HEK293 (cell line): ENCODE results near the gene TLR5.

ENCODE experiments used
- CTCF ChIA-PET: fragments of 350-600 bp; formaldehyde crosslinking; extraction: SDS; loops from one replicate; lab custom pipeline; 2021; ENCODE audit warnings: antibody characterized with exemption; lab: Yijun Ruan, JAX
- POLR2A ChIA-PET: fragments of 300-600 bp; formaldehyde crosslinking; extraction: SDS; loops from one replicate; lab custom pipeline; 2020; ENCODE audit warnings: antibody characterized with exemption, inconsistent platforms; lab: Yijun Ruan, JAX
- H3K27ac ChIP-seq: fragments of 200-500 bp; sonication (Bioruptor generic); 2 replicates; pipeline ENCODE4 v1.5.1; 2014; ENCODE audit warnings: low read depth, low read length, control low read depth, inconsistent platforms; ENCODE audit errors: extremely low read depth
- H3K36me3 ChIP-seq, 2 experiments: fragments of 200-500 bp in 1 of 2; sonication (Bioruptor generic) in 1 of 2; 1 replicate in 1 of 2; 2 replicates in 1 of 2; pipeline ENCODE4 v1.5.1; 2014 to 2017; ENCODE audit warnings: inconsistent platforms in 2 of 2, low read length in 2 of 2; ENCODE audit not compliant: control insufficient read depth in 2 of 2, insufficient read depth in 1 of 2
- H3K4me1 ChIP-seq: fragments of 200-500 bp; sonication (Bioruptor generic); 2 replicates; pipeline ENCODE4 v1.5.1; 2014; ENCODE audit warnings: mild to moderate bottlenecking, low read length, inconsistent platforms; ENCODE audit not compliant: control insufficient read depth, insufficient read depth
- H3K4me3 ChIP-seq: 2 replicates; pipeline ENCODE4 v1.5.1; 2011; ENCODE audit warnings: low read depth, mild to moderate bottlenecking, control low read depth, low read length, moderate library complexity
- H3K9me3 ChIP-seq: fragments of 200-500 bp; sonication (Bioruptor generic); 2 replicates; pipeline ENCODE4 v1.5.1; 2014; ENCODE audit warnings: low read depth, low read length, inconsistent platforms; ENCODE audit not compliant: control insufficient read depth, insufficient read depth
- ATF2 ChIP-seq: fragments of 450-650 bp; formaldehyde crosslinking; IDR thresholded peaks from 2 replicates; pipeline ENCODE4 v1.5.1; 2016; ENCODE audit warnings: missing biosample characterization, missing genetic modification characterization, low read depth
- BCL6B ChIP-seq: fragments of 450-650 bp; formaldehyde crosslinking; IDR thresholded peaks from 2 replicates; pipeline ENCODE4 v1.5.1; 2017; ENCODE audit warnings: missing biosample characterization, missing genetic modification characterization
- PRDM1 ChIP-seq: fragments of 450-650 bp; formaldehyde crosslinking; IDR thresholded peaks from 2 replicates; pipeline ENCODE4; 2016; ENCODE audit warnings: missing biosample characterization, missing genetic modification characterization
- PRDM6 ChIP-seq: fragments of 450-650 bp; formaldehyde crosslinking; IDR thresholded peaks from 2 replicates; pipeline ENCODE4 v1.5.1; 2017; ENCODE audit warnings: missing biosample characterization, missing genetic modification characterization
- SP2 ChIP-seq: fragments of 450-650 bp; formaldehyde crosslinking; IDR thresholded peaks from 2 replicates; pipeline ENCODE4 v1.5.1; 2016; ENCODE audit warnings: missing biosample characterization, missing genetic modification characterization
- ZNF112 ChIP-seq: fragments of 450-650 bp; formaldehyde crosslinking; IDR thresholded peaks from 2 replicates; pipeline ENCODE4 v1.5.0; 2017; ENCODE audit warnings: missing biosample characterization, missing genetic modification characterization
- ZNF211 ChIP-seq: fragments of 450-650 bp; formaldehyde crosslinking; IDR thresholded peaks from 2 replicates; pipeline ENCODE4 v1.5.1; 2016; ENCODE audit warnings: low read depth, missing biosample characterization, missing genetic modification characterization
- ZNF280C ChIP-seq: fragments of 450-650 bp; formaldehyde crosslinking; IDR thresholded peaks from 2 replicates; pipeline ENCODE4 v1.5.1; 2016; ENCODE audit warnings: missing biosample characterization, missing genetic modification characterization
- ZNF324 ChIP-seq: fragments of 450-650 bp; formaldehyde crosslinking; IDR thresholded peaks from 2 replicates; pipeline ENCODE4 v1.5.1; 2016; ENCODE audit warnings: missing biosample characterization, missing genetic modification characterization
- ZNF404 ChIP-seq: fragments of 450-650 bp; formaldehyde crosslinking; IDR thresholded peaks from 2 replicates; pipeline ENCODE4 v1.5.1; 2017; ENCODE audit warnings: missing biosample characterization, missing genetic modification characterization
- ZNF449 ChIP-seq: fragments of 450-650 bp; formaldehyde crosslinking; IDR thresholded peaks from 2 replicates; pipeline ENCODE4 v1.5.1; 2017; ENCODE audit warnings: missing biosample characterization, mild to moderate bottlenecking, missing genetic modification characterization, moderate library complexity
- ZNF585B ChIP-seq: fragments of 450-650 bp; formaldehyde crosslinking; IDR thresholded peaks from 2 replicates; pipeline ENCODE4 v1.5.1; 2016; ENCODE audit warnings: missing biosample characterization, missing genetic modification characterization
- ZNF610 ChIP-seq: fragments of 450-650 bp; formaldehyde crosslinking; IDR thresholded peaks from 2 replicates; pipeline ENCODE4 v1.5.1; 2016; ENCODE audit warnings: missing biosample characterization, missing genetic modification characterization, borderline replicate concordance
- ZNF791 ChIP-seq: fragments of 450-650 bp; formaldehyde crosslinking; IDR thresholded peaks from 2 replicates; pipeline ENCODE4 v1.5.1; 2016; ENCODE audit warnings: missing biosample characterization, missing genetic modification characterization
- ZXDB ChIP-seq: fragments of 450-650 bp; formaldehyde crosslinking; IDR thresholded peaks from 2 replicates; pipeline ENCODE4 v1.5.1; 2016; ENCODE audit warnings: missing biosample characterization, missing genetic modification characterization

The TLR5 gene

GRCh38 chr1:223091896-223092295 is 51.2 kb downstream of the TLR5 start:
- no peaks in the 10 kb centered on the region for H3K9me3 ChIP-seq
- H3K36me3 ChIP-seq: no peaks in the 10 kb centered on the region
- no peaks in the 10 kb centered on the region for H3K4me1 ChIP-seq
- no peak overlapping the region for H3K27ac ChIP-seq
- CTCF ChIA-PET: interaction anchor here (0.6 to 7.6 kb wide), 7 partner anchors 10 to 1595 kb away, joined by 3 to 239 read pairs (median 4); no protein-coding TSS in a partner anchor
- peak; percentile 45; the same call in 1 of the 2 replicates for TF ChIP-seq ZNF449 (tag by site-specific recombination)
- no peak for TF ChIP-seq PRDM6
- no peak overlapping the region for H3K4me3 ChIP-seq
- POLR2A ChIA-PET: no interaction called here

- TF ChIP-seq ATF2 (tag by site-specific recombination): no peak
- no peak for TF ChIP-seq ZNF280C (tag by site-specific recombination)
- ChIA-PET POLR2A (interaction anchor here (1.8 kb wide), 1 partner anchor 34 kb away, joined by 11 read pairs; no protein-coding TSS in a partner anchor), CTCF (interaction anchor here (0.6 to 7.6 kb wide), 36 partner anchors 8 to 624 kb away, joined by 3 to 239 read pairs (median 6); partner anchors contain the start of gene FAM177B)
- H3K9me3 ChIP-seq: no peaks in the 10 kb centered on the region
- H3K27ac ChIP-seq: no peak overlapping the region
- H3K4me1 ChIP-seq: no peaks in the 10 kb centered on the region
- H3K4me3 ChIP-seq: no peak overlapping the region
- H3K36me3 ChIP-seq: no peaks in the 10 kb centered on the region
Measured at GRCh38 chr1:223089250-223089649, 53.8 kb downstream of the TLR5 start.

GRCh38 chr1:223088713-223089240 is 54.3 kb downstream of the TLR5 start:
- CTCF ChIA-PET: interaction anchor here (0.6 to 7.6 kb wide), 18 partner anchors 8 to 608 kb away, joined by 3 to 239 read pairs (median 13); no protein-coding TSS in a partner anchor

GRCh38 chr1:223087291-223088255 is 55.5 kb downstream of the TLR5 start:
- POLR2A ChIA-PET: no interaction called here
- TF ChIP-seq PRDM6 (0 out of 2 replicates have a peak, but pooled peaks have one; percentile 14), PRDM1 (tag by site-specific recombination) (0 out of 2 replicates have a peak, but pooled peaks have one; percentile 29), BCL6B (tag by site-specific recombination) (no peak), ZNF585B (no peak), ZNF211 (tag by site-specific recombination) (no peak), ZNF112 (no peak), ZNF610 (tag by site-specific recombination) (no peak), ZNF324 (tag by site-specific recombination) (no peak)

More at GRCh38 chr1:223088713-223089240, 54.3 kb downstream of the TLR5 start:
- POLR2A ChIA-PET: interaction anchor here (1.8 kb wide), 1 partner anchor 35 kb away, joined by 11 read pairs; no protein-coding TSS in a partner anchor
- no peak overlapping the region for H3K27ac ChIP-seq
- H3K4me3 ChIP-seq: no peak overlapping the region
- H3K36me3 ChIP-seq: no peaks in the 10 kb centered on the region
- TF ChIP-seq ZXDB (tag by site-specific recombination) (no peak), SP2 (tag by site-specific recombination) (no peak), ZNF791 (no peak), ZNF404 (tag by site-specific recombination) (no peak)
- H3K4me1 ChIP-seq: no peaks in the 10 kb centered on the region
- H3K9me3 ChIP-seq: no peaks in the 10 kb centered on the region

More at GRCh38 chr1:223087291-223088255, 55.5 kb downstream of the TLR5 start:
- Histone ChIP-seq H3K27ac (no peak overlapping the region), H3K9me3 (no peaks in the 10 kb centered on the region), H3K4me3 (no peak overlapping the region), H3K4me1 (no peaks in the 10 kb centered on the region), H3K36me3 (no peaks in the 10 kb centered on the region)
- CTCF ChIA-PET: interaction anchor here (0.5 to 7.6 kb wide), 14 partner anchors 12 to 596 kb away, joined by 3 to 239 read pairs (median 6); partner anchors contain the start of gene FAM177B
